B cell (primary cell): ENCODE data around the gene ODC1. TPM values are rescaled to one million over a fixed set of nuclear protein-coding genes. Genes with fewer than 3 reads are reported as not detected.
A peak's percentile ranks its signal among the peaks of the same experiment; 100 is the strongest.

Experiments used
- ATAC-seq: fragments of 200-7000 bp; cut with Tn5 transposase; one replicate; pipeline ENCODE4 v1.10.0; 2021; ENCODE audit warnings: low read depth, mild to moderate bottlenecking, moderate number of reproducible peaks, moderate library complexity
- CTCF ChIA-PET: fragments of 350-600 bp; sonication (Branson Sonifier 250); formaldehyde crosslinking; loops from one replicate; lab custom pipeline; 2021; ENCODE audit warnings: antibody characterized with exemption, inconsistent platforms; lab: Charles Lee
- POLR2A ChIA-PET: fragments of 350-600 bp; sonication (Branson Sonifier 250); formaldehyde crosslinking; loops from one replicate; lab custom pipeline; 2021; ENCODE audit warnings: antibody characterized with exemption; lab: Charles Lee
- DNase-seq: peaks from one replicate; pipeline ENCODE4 v3.0.0; 2013
- H2AFZ ChIP-seq: 2 replicates; pipeline ENCODE4 v1.6.1; 2012; ENCODE audit warnings: mild to moderate bottlenecking, low read depth, low read length; ENCODE audit not compliant: insufficient read depth, poor library complexity, severe bottlenecking
- H3K27ac ChIP-seq, 2 donors: 1 replicate in 1 of 2; 2 replicates in 1 of 2; pipeline ENCODE4 v1.5.1; 2012 to 2013; ENCODE audit warnings: low read length in 2 of 2, mild to moderate bottlenecking in 2 of 2, moderate library complexity in 1 of 2
- H3K27me3 ChIP-seq, 4 experiments: fragments of 200-600 bp in 1 of 4; sonication (generic) in 1 of 4; replicated peaks in 1 of 4; 1 replicate in 2 of 4; 2 replicates in 2 of 4; pipeline versions ENCODE4 v1.6.1 to v1.7.0; 2013 to 2016; ENCODE audit warnings: low read length in 3 of 4, mild to moderate bottlenecking in 2 of 4, mixed read lengths in 1 of 4, moderate library complexity in 1 of 4; ENCODE audit not compliant: insufficient read depth in 4 of 4, control insufficient read depth in 3 of 4; ENCODE audit errors: control extremely low read depth in 1 of 4
- H3K36me3 ChIP-seq, 2 experiments: replicated peaks in 1 of 2; 1 replicate in 1 of 2; 2 replicates in 1 of 2; pipeline versions ENCODE4 v1.6.1 to v1.7.1; 2013; ENCODE audit warnings: low read length in 1 of 2; ENCODE audit not compliant: insufficient read depth in 2 of 2, control insufficient read depth in 1 of 2; ENCODE audit errors: control extremely low read depth in 1 of 2, extremely low read depth in 1 of 2
- H3K4me1 ChIP-seq, 2 donors: fragments of 200-600 bp in 1 of 2; sonication (generic) in 1 of 2; 1 replicate in 1 of 2; 2 replicates in 1 of 2; pipeline versions ENCODE4 v1.5.1 to v1.6.1; 2013 to 2017; ENCODE audit warnings: low read length in 2 of 2; ENCODE audit not compliant: control insufficient read depth in 2 of 2, insufficient read depth in 2 of 2
- H3K4me2 ChIP-seq: replicated peaks from 2 replicates; pipeline ENCODE3; 2012; ENCODE audit warnings: mild to moderate bottlenecking, low read depth, low read length; ENCODE audit not compliant: poor library complexity, severe bottlenecking
- H3K4me3 ChIP-seq, 5 experiments: fragments of 200-600 bp in 1 of 5; sonication (generic) in 1 of 5; 1 replicate in 3 of 5; 2 replicates in 2 of 5; pipeline versions ENCODE4 v1.5.1 to v1.7.0; 2011 to 2016; ENCODE audit warnings: low read length in 4 of 5, mild to moderate bottlenecking in 4 of 5, low read depth in 2 of 5, control low read depth in 1 of 5, moderate library complexity in 1 of 5; ENCODE audit not compliant: insufficient read depth in 1 of 5; ENCODE audit errors: control extremely low read depth in 1 of 5, extremely low read depth in 1 of 5
- H3K79me2 ChIP-seq: fragments of 200-600 bp; sonication (generic); one replicate; pipeline ENCODE4 v1.6.0; 2016; ENCODE audit warnings: low read length; ENCODE audit not compliant: control insufficient read depth, insufficient read depth
- H3K9ac ChIP-seq: fragments of 200-600 bp; sonication (generic); 2 replicates; pipeline ENCODE4 v1.6.1; 2017; ENCODE audit warnings: mild to moderate bottlenecking, low read length, moderate library complexity
- H3K9me3 ChIP-seq, 3 donors: one replicate each; pipeline versions ENCODE4 v1.6.1 to v1.7.1; 2013; ENCODE audit warnings: low read length in 2 of 3; ENCODE audit not compliant: control insufficient read depth in 2 of 3, insufficient read depth in 1 of 3; ENCODE audit errors: control extremely low read depth in 1 of 3
- H4K20me1 ChIP-seq: 2 replicates; pipeline ENCODE4 v1.6.0; 2012; ENCODE audit warnings: mild to moderate bottlenecking, low read length; ENCODE audit not compliant: insufficient read depth, control insufficient read depth, poor library complexity, severe bottlenecking
- H3K27ac Mint-ChIP-seq: one replicate; pipeline ENCODE4 v1.8.0; 2021; ENCODE audit warnings: mixed read lengths
- H3K27me3 Mint-ChIP-seq: one replicate; pipeline ENCODE4 v1.8.0; 2021; ENCODE audit warnings: mixed read lengths
- H3K4me1 Mint-ChIP-seq: one replicate; pipeline ENCODE4 v1.8.0; 2021; ENCODE audit warnings: mixed read lengths
- H3K4me3 Mint-ChIP-seq: one replicate; pipeline ENCODE4 v1.8.0; 2021; ENCODE audit warnings: mixed read lengths
- H3K9me3 Mint-ChIP-seq: one replicate; pipeline ENCODE4 v1.8.0; 2022; ENCODE audit warnings: mixed read lengths; ENCODE audit not compliant: insufficient read depth
- EZH2 ChIP-seq: IDR thresholded peaks from 2 replicates; pipeline ENCODE4 v1.6.1; 2012; ENCODE audit warnings: borderline replicate concordance, low read depth, mild to moderate bottlenecking, moderate library complexity, low read length; ENCODE audit not compliant: insufficient read depth, poor library complexity, severe bottlenecking
- whole genome bisulfite sequencing: methylation state at CpG from one replicate; pipeline ENCODE4 v1.1.5; 2013; ENCODE audit warnings: missing lambda C conversion rate; ENCODE audit not compliant: insufficient coverage; 5-methylcytosine and 5-hydroxymethylcytosine counted together
- intact Hi-C: fragments of 100-400 bp; cut with micrococcal nuclease; formaldehyde crosslinking; loops from one replicate; pipeline ENCODE4 v1.10.0; 2022
- polyA plus RNA-seq: library from polyadenylated mRNA; depleted of rRNA; stranded (reverse); fragments of >200 nt; gene quantifications from 2 replicates; pipeline ENCODE4 v1.2.3, GENCODE V29; 2012
- total RNA-seq, 2 donors: library from RNA; stranded (reverse); fragments of 120-200 nt in 1 of 2; gene quantifications; 1 replicate in 1 of 2; 2 replicates in 1 of 2; pipeline versions ENCODE4 v1.2.3 to v1.2.4, GENCODE V29; 2013 to 2022
- TF ChIP-seq, protein P1 (sequence below): fragments of 200-600 bp; IDR thresholded peaks from one replicate; pipeline ENCODE4 v1.8.0; 2022; ENCODE audit warnings: antibody characterized with exemption, mild to moderate bottlenecking

Gene ODC1
- total and polyA plus RNA-seq, 2 donors (not counting 1 experiment from before 2014, with no cell fraction given) = 88.7 to 171 TPM

DNA sequence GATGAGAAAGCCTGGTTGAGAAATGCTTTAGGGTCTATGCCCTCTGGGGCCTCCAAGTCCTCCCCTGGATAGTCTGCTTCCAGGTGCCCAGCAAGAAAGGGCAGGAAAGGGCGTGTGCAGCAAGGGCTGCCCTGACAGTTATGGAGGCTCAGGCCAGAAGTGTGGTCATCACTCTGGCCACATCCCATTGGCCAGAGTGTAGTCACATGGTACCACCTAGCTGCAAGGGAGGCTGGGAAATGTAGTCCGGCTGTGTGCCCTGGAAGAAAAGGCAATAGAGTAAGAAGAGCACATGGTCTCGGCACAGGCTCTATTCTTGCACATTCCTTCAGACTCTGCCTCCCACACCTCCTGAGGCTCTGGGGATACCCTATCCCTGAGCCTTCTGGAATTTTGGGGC lies 35.7 kb downstream of the ODC1 start:
- peak; percentile 49 for DNase-seq
- peaks cover 69% of the 10 kb centered on the region for H3K4me1 Mint-ChIP-seq
- POLR2A ChIA-PET = no interaction called here

DNA sequence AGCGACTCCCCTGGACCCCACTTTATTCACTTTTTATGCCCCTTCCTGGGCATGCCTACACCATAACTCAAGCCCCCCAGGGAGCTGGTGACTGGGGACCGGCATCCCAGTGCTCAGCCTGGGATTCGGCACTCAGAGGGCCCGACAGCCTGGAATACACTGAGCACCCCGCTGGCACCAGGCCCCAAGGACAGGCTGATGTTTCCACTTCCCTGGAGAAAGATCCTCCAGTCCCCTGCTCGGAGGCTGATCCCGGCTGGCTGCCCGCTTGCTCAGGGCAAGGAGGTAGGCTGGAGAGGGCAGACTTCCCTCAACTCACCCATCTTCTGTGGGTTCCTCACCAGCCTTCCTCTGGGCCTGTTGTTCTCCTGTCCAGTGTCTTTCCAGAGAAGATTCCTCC lies 36.6 kb downstream of the ODC1 start:
- no peaks in the 10 kb centered on the region for H3K27me3 ChIP-seq

More for the DNA sequence above, 35.7 kb downstream of the ODC1 start:
- H3K9me3 Mint-ChIP-seq = no peaks in the 10 kb centered on the region
- no peak overlapping the region for H3K9ac ChIP-seq
- peak overlapping the region; percentile 67 for H3K27ac Mint-ChIP-seq
- H3K4me3 Mint-ChIP-seq = no peak overlapping the region
- intact Hi-C loops = no loop called here
- no peak overlapping the region for H3K27ac ChIP-seq
- no peak overlapping the region for H3K4me2 ChIP-seq
- no peaks in the 10 kb centered on the region for H3K27me3 Mint-ChIP-seq
- no peak overlapping the region for H3K4me3 ChIP-seq
- no peaks in the 10 kb centered on the region for H3K27me3 ChIP-seq
- CTCF ChIA-PET = interaction anchor here (6.0 to 8.8 kb wide), 3 partner anchors 21 to 288 kb away, joined by 147 to 207 read pairs (median 162); partner anchors contain the start of genes HPCAL1 and RRM2
- WGBS = 96% methylated on average over 3 of the region's 3 CpGs
- peaks cover 49 to 74% of the 10 kb centered on the region in 2 donors for H3K4me1 ChIP-seq
- peaks cover 65% of the 10 kb centered on the region for H3K79me2 ChIP-seq
- H3K9me3 ChIP-seq = peaks cover 0 to 7% (median 5%) of the 10 kb centered on the region in 3 donors
- TF ChIP-seq, protein P1, sequence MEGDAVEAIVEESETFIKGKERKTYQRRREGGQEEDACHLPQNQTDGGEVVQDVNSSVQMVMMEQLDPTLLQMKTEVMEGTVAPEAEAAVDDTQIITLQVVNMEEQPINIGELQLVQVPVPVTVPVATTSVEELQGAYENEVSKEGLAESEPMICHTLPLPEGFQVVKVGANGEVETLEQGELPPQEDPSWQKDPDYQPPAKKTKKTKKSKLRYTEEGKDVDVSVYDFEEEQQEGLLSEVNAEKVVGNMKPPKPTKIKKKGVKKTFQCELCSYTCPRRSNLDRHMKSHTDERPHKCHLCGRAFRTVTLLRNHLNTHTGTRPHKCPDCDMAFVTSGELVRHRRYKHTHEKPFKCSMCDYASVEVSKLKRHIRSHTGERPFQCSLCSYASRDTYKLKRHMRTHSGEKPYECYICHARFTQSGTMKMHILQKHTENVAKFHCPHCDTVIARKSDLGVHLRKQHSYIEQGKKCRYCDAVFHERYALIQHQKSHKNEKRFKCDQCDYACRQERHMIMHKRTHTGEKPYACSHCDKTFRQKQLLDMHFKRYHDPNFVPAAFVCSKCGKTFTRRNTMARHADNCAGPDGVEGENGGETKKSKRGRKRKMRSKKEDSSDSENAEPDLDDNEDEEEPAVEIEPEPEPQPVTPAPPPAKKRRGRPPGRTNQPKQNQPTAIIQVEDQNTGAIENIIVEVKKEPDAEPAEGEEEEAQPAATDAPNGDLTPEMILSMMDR = no peak
- TF ChIP-seq EZH2 = no peak
- H2AFZ ChIP-seq = no peak overlapping the region
- H4K20me1 ChIP-seq = peaks cover 17% of the 10 kb centered on the region
- peaks cover 0 to 3% of the 10 kb centered on the region in 2 experiments for H3K36me3 ChIP-seq
- no peak for ATAC-seq

More for the DNA sequence above, 36.6 kb downstream of the ODC1 start:
- Histone ChIP-seq H4K20me1 (peaks cover 14% of the 10 kb centered on the region), H2AFZ (no peak overlapping the region), H3K9me3 (peaks cover 0 to 7% (median 5%) of the 10 kb centered on the region in 3 donors), H3K4me2 (no peak overlapping the region), H3K27ac (no peak overlapping the region), H3K4me3 (no peak overlapping the region), H3K36me3 (peaks cover 0 to 8% of the 10 kb centered on the region in 2 experiments), H3K9ac (no peak overlapping the region), H3K79me2 (peaks cover 69% of the 10 kb centered on the region), H3K4me1 (peaks cover 57 to 82% of the 10 kb centered on the region in 2 donors)
- H3K9me3 Mint-ChIP-seq = no peaks in the 10 kb centered on the region
- WGBS = 93% methylated on average over 5 of the region's 8 CpGs
- DNase-seq = no peak
- H3K27me3 Mint-ChIP-seq = no peaks in the 10 kb centered on the region
- intact Hi-C loops = no loop called here
- peak overlapping the region; percentile 86 for H3K27ac Mint-ChIP-seq
- ATAC-seq = no peak
- ChIA-PET POLR2A (interaction anchor here (4.6 kb wide), 1 partner anchor 30 kb away, joined by 72 read pairs; no protein-coding TSS in a partner anchor), CTCF (interaction anchor here (4.5 to 9.1 kb wide), 6 partner anchors 22 to 287 kb away, joined by 41 to 207 read pairs (median 154); partner anchors contain the start of genes HPCAL1, ODC1 and RRM2)
- TF ChIP-seq, protein P1 = no peak
- no peak for TF ChIP-seq EZH2
- peaks cover 74% of the 10 kb centered on the region for H3K4me1 Mint-ChIP-seq
- H3K4me3 Mint-ChIP-seq = peak overlapping the region; percentile 10
